HepG2 (cell line): ENCODE measurements around the gene CDC42EP4.

ENCODE experiments used
- HMG20A ChIP-seq: IDR thresholded peaks from 2 replicates; pipeline ENCODE4 v1.6.1; 2016; ENCODE audit warnings: borderline replicate concordance
- NR2F1 ChIP-seq, 2 experiments: fragments of 450-650 bp in 1 of 2; formaldehyde crosslinking in 1 of 2; IDR thresholded peaks; 2 replicates each; pipeline versions ENCODE4 v1.5.0 to v1.6.1; 2016 to 2020; ENCODE audit warnings: mild to moderate bottlenecking in 1 of 2, missing compliant biosample characterization in 1 of 2, missing genetic modification reagents in 1 of 2, moderate library complexity in 1 of 2
- SMAD1 ChIP-seq: sonication (generic); formaldehyde crosslinking; IDR thresholded peaks from 2 replicates; pipeline ENCODE4 v1.4.0; 2020; ENCODE audit warnings: missing genetic modification reagents, low read depth, mild to moderate bottlenecking, borderline replicate concordance
- SMC3 ChIP-seq: IDR thresholded peaks from 2 replicates; pipeline ENCODE4 v1.6.1; 2011; ENCODE audit warnings: low read length, improper control_type of control experiment
- TOPORS ChIP-seq: sonication (generic); formaldehyde crosslinking; IDR thresholded peaks from 2 replicates; pipeline ENCODE4 v1.8.0; 2023; ENCODE audit warnings: mild to moderate bottlenecking, missing genetic modification reagents
- TRIM24 ChIP-seq: sonication (generic); formaldehyde crosslinking; IDR thresholded peaks from 2 replicates; pipeline ENCODE4 v1.8.0; 2022; ENCODE audit warnings: mild to moderate bottlenecking, missing genetic modification reagents
- ZNF3 ChIP-seq: IDR thresholded peaks from 2 replicates; pipeline ENCODE4 v1.7.0; 2017; ENCODE audit warnings: inconsistent platforms
- ZNF609 ChIP-seq: sonication (generic); formaldehyde crosslinking; IDR thresholded peaks from 2 replicates; pipeline ENCODE4 v1.4.0; 2020; ENCODE audit warnings: mild to moderate bottlenecking, missing genetic modification reagents, borderline replicate concordance
- ZNF816 ChIP-seq: sonication (generic); formaldehyde crosslinking; IDR thresholded peaks from 2 replicates; pipeline ENCODE4 v1.8.0; 2022; ENCODE audit warnings: missing genetic modification reagents, mild to moderate bottlenecking, borderline replicate concordance
- TF ChIP-seq, protein P1 (sequence below): sonication (generic); formaldehyde crosslinking; IDR thresholded peaks from 2 replicates; pipeline ENCODE4 v1.4.0; 2020; ENCODE audit warnings: mild to moderate bottlenecking, missing genetic modification reagents
- TF ChIP-seq, protein P2 (sequence below), 2 experiments: IDR thresholded peaks; 2 replicates each; pipeline ENCODE4 v1.6.1; 2011 to 2012; ENCODE audit warnings: low read length in 2 of 2, borderline replicate concordance in 1 of 2, low read depth in 1 of 2, mild to moderate bottlenecking in 1 of 2, moderate library complexity in 1 of 2
- TF ChIP-seq, protein P3 (sequence below): sonication (generic); formaldehyde crosslinking; IDR thresholded peaks from 2 replicates; pipeline ENCODE4 v1.5.0; 2020; ENCODE audit warnings: mild to moderate bottlenecking, missing genetic modification reagents, moderate library complexity

DNA sequence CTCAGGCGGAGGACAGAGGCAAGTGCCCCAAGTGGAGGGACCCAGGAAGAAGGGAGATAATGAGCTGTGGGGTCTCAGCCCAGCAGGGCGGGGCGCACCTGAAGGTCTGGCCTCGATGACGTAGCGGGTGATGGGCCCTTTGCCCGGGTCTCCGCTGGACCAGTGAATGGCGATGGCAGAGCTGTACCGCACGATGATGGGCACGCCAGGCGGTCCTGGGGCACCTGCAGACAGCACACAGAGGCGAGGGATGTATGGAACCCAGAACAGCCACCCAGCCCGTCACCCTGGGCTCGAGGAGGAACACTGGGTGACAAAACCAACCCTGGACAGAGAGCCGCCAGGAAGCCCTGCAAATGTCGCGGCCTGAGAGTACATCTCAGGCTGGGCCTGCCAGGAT is 46.2 kb upstream of the CDC42EP4 start:
- TF ChIP-seq ZNF609 (CRISPR knock-in tag) (no peak), HMG20A (no peak), NR2F1 (CRISPR knock-in tag; IDR thresholded peaks at IDR 0.05) (no peak), ZNF816 (no peak), TOPORS (CRISPR knock-in tag) (no peak), ZNF3 (CRISPR knock-in tag) (no peak), SMC3 (no peak), SMAD1 (CRISPR knock-in tag) (no peak), TRIM24 (no peak)
- TF ChIP-seq, protein P1, sequence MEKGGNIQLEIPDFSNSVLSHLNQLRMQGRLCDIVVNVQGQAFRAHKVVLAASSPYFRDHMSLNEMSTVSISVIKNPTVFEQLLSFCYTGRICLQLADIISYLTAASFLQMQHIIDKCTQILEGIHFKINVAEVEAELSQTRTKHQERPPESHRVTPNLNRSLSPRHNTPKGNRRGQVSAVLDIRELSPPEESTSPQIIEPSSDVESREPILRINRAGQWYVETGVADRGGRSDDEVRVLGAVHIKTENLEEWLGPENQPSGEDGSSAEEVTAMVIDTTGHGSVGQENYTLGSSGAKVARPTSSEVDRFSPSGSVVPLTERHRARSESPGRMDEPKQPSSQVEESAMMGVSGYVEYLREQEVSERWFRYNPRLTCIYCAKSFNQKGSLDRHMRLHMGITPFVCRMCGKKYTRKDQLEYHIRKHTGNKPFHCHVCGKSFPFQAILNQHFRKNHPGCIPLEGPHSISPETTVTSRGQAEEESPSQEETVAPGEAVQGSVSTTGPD (CRISPR knock-in tag) = no peak
- TF ChIP-seq, protein P2, sequence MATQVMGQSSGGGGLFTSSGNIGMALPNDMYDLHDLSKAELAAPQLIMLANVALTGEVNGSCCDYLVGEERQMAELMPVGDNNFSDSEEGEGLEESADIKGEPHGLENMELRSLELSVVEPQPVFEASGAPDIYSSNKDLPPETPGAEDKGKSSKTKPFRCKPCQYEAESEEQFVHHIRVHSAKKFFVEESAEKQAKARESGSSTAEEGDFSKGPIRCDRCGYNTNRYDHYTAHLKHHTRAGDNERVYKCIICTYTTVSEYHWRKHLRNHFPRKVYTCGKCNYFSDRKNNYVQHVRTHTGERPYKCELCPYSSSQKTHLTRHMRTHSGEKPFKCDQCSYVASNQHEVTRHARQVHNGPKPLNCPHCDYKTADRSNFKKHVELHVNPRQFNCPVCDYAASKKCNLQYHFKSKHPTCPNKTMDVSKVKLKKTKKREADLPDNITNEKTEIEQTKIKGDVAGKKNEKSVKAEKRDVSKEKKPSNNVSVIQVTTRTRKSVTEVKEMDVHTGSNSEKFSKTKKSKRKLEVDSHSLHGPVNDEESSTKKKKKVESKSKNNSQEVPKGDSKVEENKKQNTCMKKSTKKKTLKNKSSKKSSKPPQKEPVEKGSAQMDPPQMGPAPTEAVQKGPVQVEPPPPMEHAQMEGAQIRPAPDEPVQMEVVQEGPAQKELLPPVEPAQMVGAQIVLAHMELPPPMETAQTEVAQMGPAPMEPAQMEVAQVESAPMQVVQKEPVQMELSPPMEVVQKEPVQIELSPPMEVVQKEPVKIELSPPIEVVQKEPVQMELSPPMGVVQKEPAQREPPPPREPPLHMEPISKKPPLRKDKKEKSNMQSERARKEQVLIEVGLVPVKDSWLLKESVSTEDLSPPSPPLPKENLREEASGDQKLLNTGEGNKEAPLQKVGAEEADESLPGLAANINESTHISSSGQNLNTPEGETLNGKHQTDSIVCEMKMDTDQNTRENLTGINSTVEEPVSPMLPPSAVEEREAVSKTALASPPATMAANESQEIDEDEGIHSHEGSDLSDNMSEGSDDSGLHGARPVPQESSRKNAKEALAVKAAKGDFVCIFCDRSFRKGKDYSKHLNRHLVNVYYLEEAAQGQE (IDR thresholded peaks at IDR 0.05; ENCODE audit: borderline replicate concordance in 1 of 2, low read depth in 1 of 2, low read length in 2 of 2) = no peak
- TF ChIP-seq, protein P3, sequence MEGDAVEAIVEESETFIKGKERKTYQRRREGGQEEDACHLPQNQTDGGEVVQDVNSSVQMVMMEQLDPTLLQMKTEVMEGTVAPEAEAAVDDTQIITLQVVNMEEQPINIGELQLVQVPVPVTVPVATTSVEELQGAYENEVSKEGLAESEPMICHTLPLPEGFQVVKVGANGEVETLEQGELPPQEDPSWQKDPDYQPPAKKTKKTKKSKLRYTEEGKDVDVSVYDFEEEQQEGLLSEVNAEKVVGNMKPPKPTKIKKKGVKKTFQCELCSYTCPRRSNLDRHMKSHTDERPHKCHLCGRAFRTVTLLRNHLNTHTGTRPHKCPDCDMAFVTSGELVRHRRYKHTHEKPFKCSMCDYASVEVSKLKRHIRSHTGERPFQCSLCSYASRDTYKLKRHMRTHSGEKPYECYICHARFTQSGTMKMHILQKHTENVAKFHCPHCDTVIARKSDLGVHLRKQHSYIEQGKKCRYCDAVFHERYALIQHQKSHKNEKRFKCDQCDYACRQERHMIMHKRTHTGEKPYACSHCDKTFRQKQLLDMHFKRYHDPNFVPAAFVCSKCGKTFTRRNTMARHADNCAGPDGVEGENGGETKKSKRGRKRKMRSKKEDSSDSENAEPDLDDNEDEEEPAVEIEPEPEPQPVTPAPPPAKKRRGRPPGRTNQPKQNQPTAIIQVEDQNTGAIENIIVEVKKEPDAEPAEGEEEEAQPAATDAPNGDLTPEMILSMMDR (CRISPR knock-in tag) = no peak
